Immature natural killer cell (primary cell): ENCODE data around the gene CLMN. TPM values are rescaled to one million over a fixed set of nuclear protein-coding genes. Genes with fewer than 3 reads are reported as not detected.
A peak's percentile ranks its signal among the peaks of the same experiment; 100 is the strongest.

Source experiments
- DNase-seq, 3 donors: peaks; one replicate each; pipeline ENCODE4 v3.0.0; 2022; ENCODE audit warnings: mixed read lengths in 1 of 3
- H3K27ac Mint-ChIP-seq, 6 donors: one replicate each; pipeline ENCODE4 v1.8.0; 2020; ENCODE audit warnings: mixed read lengths in 6 of 6, mild to moderate bottlenecking in 5 of 6, inconsistent platforms in 4 of 6, moderate library complexity in 3 of 6
- H3K27me3 Mint-ChIP-seq, 3 donors: one replicate each; pipeline ENCODE4 v1.8.0; 2020 to 2021; ENCODE audit warnings: low read depth in 3 of 3, mild to moderate bottlenecking in 3 of 3, mixed read lengths in 3 of 3, moderate library complexity in 3 of 3, inconsistent platforms in 1 of 3
- H3K36me3 Mint-ChIP-seq, 3 donors: one replicate each; pipeline ENCODE4 v1.8.0; 2020; ENCODE audit warnings: mixed read lengths in 3 of 3, inconsistent platforms in 2 of 3, mild to moderate bottlenecking in 2 of 3
- H3K4me1 Mint-ChIP-seq, 2 donors: one replicate each; pipeline ENCODE4 v1.8.0; 2020; ENCODE audit warnings: inconsistent platforms in 2 of 2, mild to moderate bottlenecking in 2 of 2, mixed read lengths in 2 of 2, moderate library complexity in 1 of 2
- H3K4me3 Mint-ChIP-seq, 5 donors: one replicate each; pipeline ENCODE4 v1.8.0; 2020; ENCODE audit warnings: mild to moderate bottlenecking in 5 of 5, mixed read lengths in 5 of 5, inconsistent platforms in 3 of 5, moderate library complexity in 3 of 5
- H3K9me3 Mint-ChIP-seq, 6 donors: one replicate each; pipeline ENCODE4 v1.8.0; 2020; ENCODE audit warnings: mild to moderate bottlenecking in 6 of 6, mixed read lengths in 6 of 6, inconsistent platforms in 4 of 6, moderate library complexity in 3 of 6
- polyA plus RNA-seq, 3 donors: library from polyadenylated mRNA; unstranded; fragments of 300-500 nt; fragmentation: Illumina TruSeq; gene quantifications; one replicate each; pipeline ENCODE4 v1.2.3, GENCODE V29; 2021

CLMN gene
- polyA plus RNA-seq, 3 donors from 2014 or later, result 0.09 to 0.39 TPM; not detected in 1

DNA sequence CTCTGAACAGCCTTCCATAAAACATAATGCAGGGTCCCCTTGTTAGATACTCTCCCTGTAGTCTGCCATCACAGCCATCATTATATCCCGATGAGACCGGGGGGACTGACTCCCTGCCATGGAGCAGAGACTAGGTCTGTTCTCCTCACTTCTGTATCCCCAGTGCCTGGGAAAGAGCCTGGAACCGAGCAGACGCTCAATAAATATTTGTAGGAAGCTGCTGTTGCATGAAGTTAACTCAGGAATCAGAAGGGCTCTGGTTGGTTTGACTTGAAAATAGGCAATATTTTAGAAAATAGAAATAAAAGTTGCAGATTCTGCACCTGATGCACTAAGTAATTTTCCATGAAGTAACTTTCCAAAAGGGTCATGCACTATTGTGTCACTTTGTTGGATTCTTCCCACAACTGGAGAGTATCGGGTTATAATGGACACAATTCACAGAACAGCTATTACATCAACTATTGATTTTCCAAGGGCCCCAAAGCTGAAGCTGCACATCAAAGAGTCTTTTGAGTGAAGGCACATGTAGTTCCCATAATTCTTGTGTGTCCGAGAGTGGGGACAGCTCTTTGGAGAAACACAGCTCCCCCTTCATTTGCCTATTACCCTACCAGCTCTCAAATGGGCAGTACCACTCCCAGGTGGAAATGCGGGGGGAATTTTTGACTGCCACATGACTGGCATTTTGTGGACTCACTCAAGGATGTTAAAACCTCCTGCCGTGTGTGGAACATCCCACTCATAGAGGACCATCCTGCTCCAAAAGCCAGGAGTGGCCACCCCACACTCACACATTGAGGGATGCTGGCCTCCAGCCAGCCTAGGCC, 18.8 kb downstream of the CLMN start:
- peaks cover 9 to 10% (median 9%) of the 10 kb centered on the region in 3 donors for H3K27me3 Mint-ChIP-seq
- no peaks in the 10 kb centered on the region for H3K36me3 Mint-ChIP-seq
- H3K4me1 Mint-ChIP-seq, result peaks cover 4 to 16% of the 10 kb centered on the region in 2 donors
- H3K4me3 Mint-ChIP-seq, result no peak overlapping the region
- no peak overlapping the region for H3K27ac Mint-ChIP-seq
- no peak for DNase-seq
- no peaks in the 10 kb centered on the region for H3K9me3 Mint-ChIP-seq

GRCh38 chr14:95300002-95300696, 19.6 kb downstream of the CLMN start:
- no peaks in the 10 kb centered on the region for H3K36me3 Mint-ChIP-seq
- peaks cover 0 to 2% (median 0%) of the 10 kb centered on the region in 6 donors for H3K9me3 Mint-ChIP-seq

GRCh38 chr14:95299271-95299670, 20.4 kb downstream of the CLMN start:
- H3K27ac Mint-ChIP-seq, result no peak overlapping the region
- DNase-seq, result no peak
- H3K4me3 Mint-ChIP-seq, result no peak overlapping the region
- no peaks in the 10 kb centered on the region for H3K36me3 Mint-ChIP-seq
- peaks cover 4 to 16% of the 10 kb centered on the region in 2 donors for H3K4me1 Mint-ChIP-seq
- H3K27me3 Mint-ChIP-seq, result peaks cover 10 to 14% (median 11%) of the 10 kb centered on the region in 3 donors
- H3K9me3 Mint-ChIP-seq, result peaks cover 0 to 3% (median 0%) of the 10 kb centered on the region in 6 donors

More at GRCh38 chr14:95300002-95300696, 19.6 kb downstream of the CLMN start:
- H3K27me3 Mint-ChIP-seq, result peaks cover 9 to 13% (median 11%) of the 10 kb centered on the region in 3 donors
- DNase-seq, result peak in 2 of 3 donors; percentile 2 to 6
- H3K4me3 Mint-ChIP-seq, result peak overlapping the region in 1 of 5 donors; percentile 27
- H3K27ac Mint-ChIP-seq, result no peak overlapping the region
- peaks cover 4 to 16% of the 10 kb centered on the region in 2 donors for H3K4me1 Mint-ChIP-seq

DNA sequence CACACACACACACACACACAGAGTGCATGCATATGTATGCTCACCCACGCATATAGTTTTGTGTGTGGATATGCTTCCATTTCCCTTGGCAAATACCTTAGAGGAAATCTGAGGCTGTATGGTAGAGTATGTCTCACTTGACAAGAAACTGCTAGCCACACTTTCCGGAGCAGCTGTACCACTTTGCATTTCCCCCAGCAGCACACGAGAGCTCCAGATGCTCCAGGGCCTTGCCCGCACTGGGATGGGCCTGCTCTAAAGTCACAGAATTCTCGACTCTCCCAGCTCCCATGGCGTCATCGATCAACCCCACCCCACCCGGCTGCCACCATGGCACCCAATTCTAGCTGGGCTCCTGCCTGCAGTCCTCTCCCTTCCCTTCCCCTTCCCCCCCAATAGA, 21.9 kb downstream of the CLMN start:
- no peak for DNase-seq
- peaks cover 12 to 14% (median 13%) of the 10 kb centered on the region in 3 donors for H3K27me3 Mint-ChIP-seq
- no peak overlapping the region for H3K4me3 Mint-ChIP-seq
- peaks cover 4 to 16% of the 10 kb centered on the region in 2 donors for H3K4me1 Mint-ChIP-seq
- peaks cover 0 to 3% (median 0%) of the 10 kb centered on the region in 6 donors for H3K9me3 Mint-ChIP-seq
- H3K27ac Mint-ChIP-seq, result no peak overlapping the region
- no peaks in the 10 kb centered on the region for H3K36me3 Mint-ChIP-seq

GRCh38 chr14:95296966-95297365, 22.7 kb downstream of the CLMN start:
- H3K4me1 Mint-ChIP-seq, result peaks cover 4 to 16% of the 10 kb centered on the region in 2 donors
- no peaks in the 10 kb centered on the region for H3K36me3 Mint-ChIP-seq
- H3K27ac Mint-ChIP-seq, result no peak overlapping the region
- no peak overlapping the region for H3K4me3 Mint-ChIP-seq
- peaks cover 12 to 14% (median 13%) of the 10 kb centered on the region in 3 donors for H3K27me3 Mint-ChIP-seq
- H3K9me3 Mint-ChIP-seq, result peaks cover 0 to 3% (median 0%) of the 10 kb centered on the region in 6 donors
- no peak for DNase-seq

DNA sequence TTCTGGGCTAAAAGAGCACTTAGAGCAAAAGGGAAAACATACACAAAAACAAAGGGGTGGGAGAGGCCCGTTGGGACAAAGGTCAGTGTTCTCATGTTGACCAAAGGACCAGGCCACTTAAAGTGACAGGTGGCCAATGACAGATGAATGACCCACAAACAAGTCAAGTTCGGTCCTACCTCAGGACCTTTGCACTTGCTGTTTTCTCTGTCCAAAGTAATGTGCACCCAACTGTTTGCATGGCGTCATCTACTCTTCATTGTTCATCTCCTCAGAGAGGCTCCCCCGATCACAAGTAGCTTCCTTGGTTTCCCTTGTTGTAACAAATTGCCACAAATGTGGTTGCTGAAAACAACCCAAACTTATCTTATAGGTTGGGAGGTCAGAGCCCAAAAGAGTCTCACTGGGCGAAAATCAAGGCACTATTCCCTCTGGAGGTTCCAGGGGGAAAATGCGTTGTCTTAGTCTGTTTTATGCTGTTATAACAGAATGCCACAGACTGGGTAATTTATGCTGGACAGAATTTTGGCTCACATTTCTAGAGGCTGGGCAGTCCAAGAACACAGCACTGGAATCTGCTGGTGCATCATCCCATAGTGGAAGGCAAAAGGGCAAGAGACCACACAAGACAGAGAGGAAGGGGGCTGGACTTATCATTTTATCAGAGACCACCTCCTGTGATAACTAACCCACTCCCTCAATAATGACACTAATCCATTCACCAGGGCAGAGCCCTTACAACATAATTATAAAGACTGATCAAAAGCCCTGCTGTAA, 23.9 kb downstream of the CLMN start:
- no peak overlapping the region for H3K4me3 Mint-ChIP-seq
- H3K36me3 Mint-ChIP-seq, result no peaks in the 10 kb centered on the region
- peaks cover 4 to 15% of the 10 kb centered on the region in 2 donors for H3K4me1 Mint-ChIP-seq
- H3K27me3 Mint-ChIP-seq, result peaks cover 12 to 13% (median 12%) of the 10 kb centered on the region in 3 donors
- DNase-seq, result no peak
- peaks cover 0 to 3% (median 0%) of the 10 kb centered on the region in 6 donors for H3K9me3 Mint-ChIP-seq
- H3K27ac Mint-ChIP-seq, result no peak overlapping the region

GRCh38 chr14:95294834-95295599, 24.7 kb downstream of the CLMN start:
- peaks cover 0 to 3% (median 0%) of the 10 kb centered on the region in 6 donors for H3K9me3 Mint-ChIP-seq
- H3K36me3 Mint-ChIP-seq, result no peaks in the 10 kb centered on the region
- DNase-seq, result no peak
- H3K27me3 Mint-ChIP-seq, result peaks cover 9 to 11% (median 10%) of the 10 kb centered on the region in 3 donors
- H3K4me1 Mint-ChIP-seq, result peaks cover 2 to 7% of the 10 kb centered on the region in 2 donors
- H3K4me3 Mint-ChIP-seq, result no peak overlapping the region
- no peak overlapping the region for H3K27ac Mint-ChIP-seq

DNA sequence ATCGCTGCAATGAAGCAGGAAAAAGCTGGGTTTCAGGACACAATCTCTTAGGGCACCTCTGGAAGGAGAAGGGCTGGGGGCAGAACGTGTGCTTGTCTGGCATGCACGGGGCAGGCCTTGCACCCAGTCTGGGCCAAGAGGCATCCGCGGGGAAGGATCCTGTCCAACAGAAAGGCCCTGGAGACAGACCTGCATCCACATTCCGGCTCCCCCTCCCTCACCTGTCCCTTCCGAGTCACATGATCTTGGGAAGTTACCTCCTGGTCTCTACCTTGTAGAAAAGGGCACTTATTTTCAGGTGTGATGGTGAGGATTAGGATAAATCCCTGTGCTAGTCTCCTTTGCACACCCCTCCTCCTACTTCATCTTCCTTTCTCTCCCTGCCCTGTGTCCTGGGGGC, 25.4 kb downstream of the CLMN start:
- no peaks in the 10 kb centered on the region for H3K36me3 Mint-ChIP-seq
- H3K27ac Mint-ChIP-seq, result no peak overlapping the region
- H3K4me3 Mint-ChIP-seq, result no peak overlapping the region
- H3K9me3 Mint-ChIP-seq, result peaks cover 0 to 3% (median 0%) of the 10 kb centered on the region in 6 donors
- peaks cover 0 to under 1% of the 10 kb centered on the region in 2 donors for H3K4me1 Mint-ChIP-seq
- DNase-seq, result no peak
- H3K27me3 Mint-ChIP-seq, result peaks cover 6 to 10% (median 9%) of the 10 kb centered on the region in 3 donors

GRCh38 chr14:95293449-95293848, 26.3 kb downstream of the CLMN start:
- Mint-ChIP-seq H3K4me3 (no peak overlapping the region), H3K27me3 (peaks cover 6 to 16% (median 9%) of the 10 kb centered on the region in 3 donors), H3K9me3 (peaks cover 0 to 3% (median 0%) of the 10 kb centered on the region in 6 donors), H3K36me3 (no peaks in the 10 kb centered on the region), H3K4me1 (no peaks in the 10 kb centered on the region), H3K27ac (no peak overlapping the region)
- no peak for DNase-seq

DNA sequence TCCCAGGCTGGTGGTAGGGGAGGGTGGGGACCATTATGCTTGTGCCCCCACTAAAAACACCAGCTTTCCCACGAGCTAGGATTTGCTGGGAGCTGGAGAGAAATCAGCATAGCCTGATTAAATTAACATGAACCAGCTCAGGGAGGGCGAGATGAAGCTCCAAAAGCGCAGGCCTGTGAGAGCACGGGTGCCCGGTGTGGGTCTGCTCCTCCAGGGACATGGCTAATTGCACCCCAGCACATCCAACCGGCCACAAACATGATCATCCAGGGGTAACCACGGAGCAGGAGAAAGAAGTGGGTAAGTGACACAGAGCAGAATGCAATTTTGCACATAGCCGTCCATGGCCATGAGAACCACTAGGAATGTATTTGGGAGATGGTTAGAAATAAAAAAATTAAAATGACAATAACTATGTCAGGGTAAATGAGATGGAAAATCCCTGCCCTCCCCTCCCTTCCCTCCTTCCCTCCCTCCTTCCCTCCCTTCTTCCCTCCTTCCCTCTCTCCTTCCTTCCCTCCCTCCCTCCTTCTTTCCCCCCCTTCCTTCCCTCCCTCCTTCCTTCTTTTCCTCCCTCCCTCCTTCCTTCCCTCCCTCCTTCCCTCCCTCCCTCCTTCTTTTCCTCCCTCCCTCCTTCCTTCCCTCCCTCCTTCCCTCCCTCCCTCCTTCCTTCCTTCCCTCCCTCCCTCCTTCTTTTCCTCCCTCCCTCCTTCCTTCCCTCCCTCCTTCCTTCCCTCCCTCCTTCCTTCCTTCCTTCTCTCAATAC, 26.9 kb downstream of the CLMN start:
- H3K4me1 Mint-ChIP-seq, result no peaks in the 10 kb centered on the region
- peaks cover 3 to 16% (median 11%) of the 10 kb centered on the region in 3 donors for H3K27me3 Mint-ChIP-seq
- peaks cover 0 to 3% (median 0%) of the 10 kb centered on the region in 6 donors for H3K9me3 Mint-ChIP-seq
- H3K36me3 Mint-ChIP-seq, result no peaks in the 10 kb centered on the region
- no peak overlapping the region for H3K4me3 Mint-ChIP-seq
- DNase-seq, result no peak
- H3K27ac Mint-ChIP-seq, result no peak overlapping the region

- no peak overlapping the region for H3K4me3 Mint-ChIP-seq
- H3K9me3 Mint-ChIP-seq, result peaks cover 0 to 3% (median 0%) of the 10 kb centered on the region in 6 donors
- no peaks in the 10 kb centered on the region for H3K4me1 Mint-ChIP-seq
These were observed 27.7 kb downstream of the CLMN start for GRCh38 chr14:95291859-95292542.

More at GRCh38 chr14:95291859-95292542, 27.7 kb downstream of the CLMN start:
- DNase-seq, result no peak
- H3K36me3 Mint-ChIP-seq, result no peaks in the 10 kb centered on the region
- H3K27me3 Mint-ChIP-seq, result peaks cover 3 to 21% (median 11%) of the 10 kb centered on the region in 3 donors
- no peak overlapping the region for H3K27ac Mint-ChIP-seq
